CD4-positive, CD25-positive, alpha-beta regulatory T cell (primary cell): ENCODE results near the gene DUSP8. TPM values are rescaled to one million over a fixed set of nuclear protein-coding genes. Genes with fewer than 3 reads are reported as not detected.
A peak's percentile ranks its signal among the peaks of the same experiment; 100 is the strongest.

Source experiments
- ATAC-seq, 2 donors: fragments of 150-1000 bp; cut with Tn5 transposase; one replicate each; pipeline ENCODE4 v1.10.0; 2021; ENCODE audit warnings: low read depth in 2 of 2, moderate number of reproducible peaks in 2 of 2, moderate library complexity in 1 of 2
- DNase-seq, 3 donors: peaks; one replicate each; pipeline versions ENCODE4 v3.0.0 to v3.0.0-alpha.2; 2012 to 2022; ENCODE audit warnings: mixed read lengths in 1 of 3
- H3K27ac ChIP-seq: one replicate; pipeline ENCODE4 v1.7.0; 2013; ENCODE audit warnings: mild to moderate bottlenecking, low read length; ENCODE audit not compliant: insufficient read depth, poor library complexity, severe bottlenecking
- H3K27me3 ChIP-seq: one replicate; pipeline ENCODE4 v1.7.0; 2013; ENCODE audit warnings: low read length; ENCODE audit not compliant: control insufficient read depth, insufficient read depth
- H3K36me3 ChIP-seq: one replicate; pipeline ENCODE4 v1.7.0; 2013; ENCODE audit warnings: mild to moderate bottlenecking, low read length, moderate library complexity; ENCODE audit not compliant: control insufficient read depth, insufficient read depth
- H3K4me1 ChIP-seq: 2 replicates; pipeline ENCODE4 v1.7.0; 2013; ENCODE audit warnings: mild to moderate bottlenecking, low read length; ENCODE audit not compliant: insufficient read depth, control insufficient read depth, poor library complexity, severe bottlenecking
- H3K4me3 ChIP-seq: one replicate; pipeline ENCODE4 v1.7.0; 2013; ENCODE audit warnings: low read depth, mild to moderate bottlenecking, low read length, moderate library complexity
- H3K9me3 ChIP-seq, 2 experiments: 1 replicate in 1 of 2; 2 replicates in 1 of 2; pipeline ENCODE4 v1.7.0; 2013; ENCODE audit warnings: low read length in 2 of 2, mild to moderate bottlenecking in 1 of 2, moderate library complexity in 1 of 2; ENCODE audit not compliant: control insufficient read depth in 2 of 2
- H3K27ac Mint-ChIP-seq, 3 donors: one replicate each; pipeline ENCODE4 v1.8.0; 2020 to 2022; ENCODE audit warnings: mild to moderate bottlenecking in 3 of 3, mixed read lengths in 3 of 3, moderate library complexity in 2 of 3
- H3K27me3 Mint-ChIP-seq: one replicate; pipeline ENCODE4 v1.8.0; 2022; ENCODE audit warnings: mild to moderate bottlenecking, mixed read lengths
- H3K36me3 Mint-ChIP-seq: one replicate; pipeline ENCODE4 v1.8.0; 2020; ENCODE audit warnings: mixed read lengths
- H3K4me1 Mint-ChIP-seq, 4 donors: one replicate each; pipeline ENCODE4 v1.8.0; 2020 to 2022; ENCODE audit warnings: mixed read lengths in 4 of 4, mild to moderate bottlenecking in 1 of 4
- H3K4me3 Mint-ChIP-seq, 4 donors: one replicate each; pipeline ENCODE4 v1.8.0; 2020 to 2022; ENCODE audit warnings: mild to moderate bottlenecking in 4 of 4, mixed read lengths in 4 of 4, moderate library complexity in 3 of 4
- H3K9me3 Mint-ChIP-seq, 7 donors: one replicate each; pipeline ENCODE4 v1.8.0; 2020 to 2022; ENCODE audit warnings: mixed read lengths in 7 of 7, mild to moderate bottlenecking in 3 of 7, moderate library complexity in 2 of 7
- polyA plus RNA-seq, 4 donors: library from polyadenylated mRNA; unstranded; fragments of 300-500 nt; fragmentation: Illumina TruSeq; gene quantifications; one replicate each; pipeline ENCODE4 v1.2.3, GENCODE V29; 2021
- total RNA-seq: library from RNA; stranded (reverse); gene quantifications from one replicate; pipeline ENCODE4 v1.2.3, GENCODE V29; 2022

Gene DUSP8
- total and polyA plus RNA-seq, 5 donors from 2014 or later: 0.05 to 71.7 (median 0.08) TPM

DNA sequence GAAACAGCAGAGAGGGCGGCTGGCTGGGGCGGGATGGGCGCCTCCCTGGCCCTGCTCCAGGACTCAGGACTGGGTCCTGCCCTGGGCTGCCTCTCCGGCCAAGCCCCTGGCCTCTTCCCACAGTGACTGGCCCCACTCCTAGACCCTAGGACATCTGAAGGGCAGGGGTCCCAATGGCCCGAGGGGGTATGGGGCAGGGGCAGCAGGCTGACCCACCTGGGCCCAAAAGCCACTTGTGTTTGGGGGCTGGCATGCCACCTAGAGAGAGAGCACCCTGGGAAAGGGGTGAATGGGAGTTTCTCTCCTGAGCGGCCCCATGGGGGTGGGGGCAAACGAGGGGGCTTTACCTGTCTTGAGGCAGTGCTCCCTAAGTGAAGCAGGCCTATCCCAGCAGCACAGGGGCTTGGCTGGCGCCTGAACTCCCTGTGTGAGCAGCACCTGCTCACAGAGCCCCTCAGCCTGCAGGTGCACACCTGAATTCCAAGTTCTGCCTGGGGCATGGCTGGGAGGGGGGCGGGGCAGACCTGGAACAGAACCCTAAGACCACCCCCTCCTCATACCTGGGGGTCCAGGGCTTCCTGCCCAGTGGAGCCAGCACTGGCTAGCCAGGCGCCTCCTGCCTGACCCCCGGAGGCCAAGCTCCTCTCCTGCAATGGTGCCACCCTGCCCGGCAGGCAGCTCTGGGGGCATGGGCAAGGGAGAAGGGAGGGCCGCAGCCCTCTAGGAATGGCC, 16.9 kb downstream of the DUSP8 start:
- H3K9me3 ChIP-seq: no peaks in the 10 kb centered on the region
- no peaks in the 10 kb centered on the region for H3K36me3 Mint-ChIP-seq
- no peaks in the 10 kb centered on the region for H3K27me3 ChIP-seq
- H3K9me3 Mint-ChIP-seq: peaks cover 0 to 2% (median 0%) of the 10 kb centered on the region in 7 donors
- H3K4me3 ChIP-seq: no peak overlapping the region
- H3K4me3 Mint-ChIP-seq: no peak overlapping the region
- no peak for ATAC-seq
- no peak overlapping the region for H3K27ac ChIP-seq
- no peak for DNase-seq
- no peak overlapping the region for H3K27ac Mint-ChIP-seq
- no peaks in the 10 kb centered on the region for H3K36me3 ChIP-seq
- no peaks in the 10 kb centered on the region for H3K4me1 Mint-ChIP-seq
- peaks cover 11% of the 10 kb centered on the region for H3K27me3 Mint-ChIP-seq
- H3K4me1 ChIP-seq: no peaks in the 10 kb centered on the region

DNA sequence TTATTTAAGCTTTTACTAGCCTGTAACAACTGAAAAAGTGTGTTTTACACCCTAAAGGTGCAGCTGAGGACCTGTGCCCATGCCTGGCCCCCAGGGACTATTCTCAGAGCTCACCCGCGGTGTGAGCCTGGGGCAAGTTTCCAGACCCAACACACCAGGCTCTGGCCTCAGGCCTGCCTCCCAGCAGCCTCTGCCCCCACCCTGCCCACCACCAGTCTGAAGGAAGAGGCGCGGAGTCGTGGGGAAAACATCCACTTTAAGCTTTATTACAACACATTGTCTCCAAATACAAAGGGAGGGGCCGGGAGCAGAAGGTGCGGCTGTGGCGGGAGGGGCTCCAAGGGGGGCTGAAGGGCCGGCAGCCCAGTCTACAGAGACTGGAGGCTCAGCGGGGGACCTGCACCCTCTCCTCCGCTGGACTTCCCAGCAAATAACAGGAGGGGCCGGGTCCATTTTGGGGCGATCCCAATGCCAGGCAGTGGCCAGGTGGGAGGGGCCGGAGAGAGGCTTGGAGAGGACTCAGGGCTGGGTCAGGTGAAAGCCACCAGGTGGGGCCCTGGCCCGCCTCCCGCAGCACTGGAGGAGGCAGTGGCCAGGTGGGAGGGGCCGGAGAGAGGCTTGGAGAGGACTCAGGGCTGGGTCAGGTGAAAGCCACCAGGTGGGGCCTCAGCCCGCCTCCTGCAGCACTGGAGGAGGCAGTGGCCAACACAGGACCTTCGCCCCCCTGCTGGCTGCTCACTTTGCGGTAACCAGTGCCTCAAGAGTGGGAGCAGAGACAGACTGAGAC, 18.1 kb downstream of the DUSP8 start:
- ATAC-seq: no peak
- H3K4me3 Mint-ChIP-seq: no peak overlapping the region
- H3K36me3 ChIP-seq: no peaks in the 10 kb centered on the region

DNA sequence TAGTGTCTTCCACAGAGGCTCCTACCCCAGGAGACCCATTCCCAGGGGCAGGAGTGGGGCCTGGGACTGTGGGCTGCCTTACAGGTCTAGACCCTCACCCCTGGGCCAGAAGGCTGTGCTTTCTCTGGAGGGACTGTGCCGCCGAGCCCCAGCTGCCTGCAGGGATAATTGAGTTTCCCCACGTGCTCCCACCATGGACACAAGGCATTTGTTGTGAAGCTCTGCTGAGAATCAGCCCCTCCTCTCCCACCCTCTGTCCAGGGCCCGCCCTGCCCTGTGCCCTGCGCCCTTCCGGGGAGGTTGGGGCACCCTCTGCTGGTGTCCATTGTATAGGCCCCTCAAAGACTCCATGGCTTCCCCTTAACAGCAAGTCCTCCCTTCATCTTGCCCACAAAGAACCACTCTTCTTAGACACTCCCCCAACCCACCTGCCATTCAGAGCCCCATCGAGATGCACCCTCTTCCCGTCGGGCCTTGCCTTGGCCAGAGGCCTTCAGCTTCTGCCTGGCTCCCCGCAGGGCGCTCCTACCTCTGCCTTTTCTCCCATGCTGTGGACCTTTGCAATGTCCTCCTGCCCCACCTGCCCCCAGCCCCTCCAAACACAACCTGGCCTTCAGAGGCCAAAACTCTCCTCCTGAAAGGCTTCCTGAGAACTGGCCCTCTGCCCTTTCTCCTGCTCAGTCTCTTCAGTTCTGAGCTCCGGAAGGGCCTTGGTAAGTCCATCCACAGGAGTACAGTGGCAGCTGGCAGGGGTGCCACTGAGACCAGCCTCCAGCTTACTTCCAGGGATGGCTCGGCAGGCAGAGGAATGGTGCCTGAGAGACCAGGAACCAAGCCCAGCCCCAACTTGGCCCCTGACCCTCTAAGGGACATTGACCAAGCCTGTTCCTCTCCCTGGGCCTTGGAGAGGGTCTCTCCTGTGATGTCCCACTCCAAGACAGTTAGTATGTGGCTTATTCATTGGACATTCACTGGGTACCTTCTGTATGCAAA, 22.4 kb downstream of the DUSP8 start:
- DNase-seq: no peak
- Mint-ChIP-seq H3K4me1 (peaks cover 0 to 12% (median 0%) of the 10 kb centered on the region in 4 donors), H3K4me3 (peak overlapping the region in 3 of 4 donors; percentile 9 to 32 (median 13)), H3K27me3 (peaks cover 44% of the 10 kb centered on the region), H3K36me3 (no peaks in the 10 kb centered on the region), H3K9me3 (peaks cover 0 to 2% (median 0%) of the 10 kb centered on the region in 7 donors), H3K27ac (no peak overlapping the region)
- Histone ChIP-seq H3K36me3 (no peaks in the 10 kb centered on the region), H3K9me3 (no peaks in the 10 kb centered on the region), H3K4me3 (no peak overlapping the region), H3K27me3 (no peaks in the 10 kb centered on the region), H3K4me1 (peaks cover 25% of the 10 kb centered on the region), H3K27ac (no peak overlapping the region)
- no peak for ATAC-seq

More for the DNA sequence above, 18.1 kb downstream of the DUSP8 start:
- H3K27ac ChIP-seq: no peak overlapping the region
- H3K4me1 Mint-ChIP-seq: no peaks in the 10 kb centered on the region
- no peak overlapping the region for H3K27ac Mint-ChIP-seq
- no peaks in the 10 kb centered on the region for H3K9me3 ChIP-seq
- H3K27me3 ChIP-seq: no peaks in the 10 kb centered on the region
- peaks cover 22% of the 10 kb centered on the region for H3K27me3 Mint-ChIP-seq
- no peaks in the 10 kb centered on the region for H3K4me1 ChIP-seq
- DNase-seq: no peak
- H3K36me3 Mint-ChIP-seq: no peaks in the 10 kb centered on the region
- no peak overlapping the region for H3K4me3 ChIP-seq
- H3K9me3 Mint-ChIP-seq: peaks cover 0 to 2% (median 0%) of the 10 kb centered on the region in 7 donors

DNA sequence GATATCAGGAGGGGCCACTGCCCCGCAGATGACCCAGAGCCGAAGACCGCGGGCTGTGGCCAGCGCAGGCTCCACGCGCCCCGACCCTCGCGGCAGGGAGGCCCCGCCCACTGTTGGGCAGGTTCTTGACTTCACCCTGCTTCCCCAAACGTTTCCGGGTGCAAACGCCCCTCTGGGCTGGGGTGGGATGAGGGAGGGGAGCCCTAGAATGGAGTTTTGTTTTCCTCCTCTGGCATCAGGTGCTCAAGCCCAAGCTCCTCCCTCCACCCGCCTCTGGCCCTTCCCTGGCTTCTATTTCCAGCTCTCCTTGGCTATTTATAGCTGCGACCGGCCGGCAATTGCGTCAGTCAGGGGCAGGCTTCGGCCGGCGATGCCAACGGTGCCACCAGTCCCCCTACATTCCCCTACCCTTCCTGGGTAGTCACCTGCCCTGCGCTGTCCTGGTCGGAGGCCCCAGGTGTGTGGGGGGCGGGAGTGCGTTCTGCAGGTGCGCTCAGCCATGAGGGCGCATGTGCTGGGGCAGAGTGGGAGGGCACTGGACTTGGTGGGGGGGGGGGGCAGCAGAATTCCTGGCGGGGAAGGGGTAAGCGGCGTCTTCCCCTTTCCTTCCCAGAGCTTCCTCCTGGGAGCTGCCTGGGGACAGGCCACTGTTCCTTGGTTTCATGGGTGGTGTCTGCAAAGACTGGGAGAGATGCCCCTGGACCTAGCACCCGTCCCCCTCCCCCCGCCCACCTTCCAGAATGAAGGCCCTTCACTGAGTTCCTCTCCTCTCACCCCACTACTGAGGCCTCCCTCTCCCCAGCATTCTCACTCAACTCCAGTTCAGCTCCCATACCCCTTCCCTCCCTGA, 23.6 kb downstream of the DUSP8 start:
- no peaks in the 10 kb centered on the region for H3K27me3 ChIP-seq
- H3K27ac ChIP-seq: no peak overlapping the region
- Mint-ChIP-seq H3K4me1 (peaks cover 0 to 12% (median 0%) of the 10 kb centered on the region in 4 donors), H3K36me3 (no peaks in the 10 kb centered on the region), H3K4me3 (peak overlapping the region in 1 of 4 donors; percentile 31), H3K27ac (no peak overlapping the region), H3K9me3 (peaks cover 0 to 1% (median 0%) of the 10 kb centered on the region in 7 donors), H3K27me3 (peaks cover 45% of the 10 kb centered on the region)
- DNase-seq (no peak), ATAC-seq (no peak)
- H3K4me3 ChIP-seq: no peak overlapping the region
- H3K36me3 ChIP-seq: no peaks in the 10 kb centered on the region
- no peaks in the 10 kb centered on the region for H3K9me3 ChIP-seq
- H3K4me1 ChIP-seq: peaks cover 25% of the 10 kb centered on the region

DNA sequence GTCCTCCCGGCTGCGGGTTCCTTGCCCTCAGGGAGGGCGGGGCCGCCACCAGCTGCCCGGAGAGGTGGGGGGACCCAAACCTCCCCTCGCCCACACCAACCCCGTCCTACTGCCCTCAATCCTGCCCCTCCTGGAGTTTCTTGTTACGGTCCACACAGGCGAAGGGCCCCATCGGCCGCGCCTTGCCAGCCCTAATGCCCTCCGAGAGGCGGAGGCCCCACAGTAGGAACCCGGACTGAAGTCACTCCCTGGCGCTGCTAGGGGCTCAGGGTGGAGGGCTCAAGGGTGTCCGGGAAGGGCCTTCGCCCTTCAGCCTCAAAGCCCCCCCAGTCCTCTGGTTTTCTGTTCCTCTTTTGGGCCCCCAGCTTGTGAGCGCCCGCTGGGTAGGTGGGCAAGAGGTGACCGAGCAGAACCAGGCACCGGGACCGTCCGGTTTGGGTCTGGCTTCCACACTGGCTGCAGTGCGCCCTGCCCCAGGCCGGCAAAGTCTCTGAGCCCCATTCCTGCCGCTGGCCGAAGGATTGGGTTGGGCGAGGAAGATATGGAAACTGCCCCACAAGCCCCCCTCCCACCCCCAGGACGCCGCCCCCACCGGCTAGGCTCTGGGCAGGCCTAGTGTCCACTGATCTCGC, 24.5 kb downstream of the DUSP8 start:
- H3K4me1 ChIP-seq: peaks cover 25% of the 10 kb centered on the region
- Mint-ChIP-seq H3K4me3 (peak overlapping the region in 2 of 4 donors; percentile 48 to 57), H3K9me3 (peaks cover 0 to 1% (median 0%) of the 10 kb centered on the region in 7 donors), H3K4me1 (peaks cover 0 to 12% (median 0%) of the 10 kb centered on the region in 4 donors), H3K36me3 (no peaks in the 10 kb centered on the region), H3K27me3 (peaks cover 42% of the 10 kb centered on the region), H3K27ac (no peak overlapping the region)
- ATAC-seq (no peak), DNase-seq (no peak)
- no peaks in the 10 kb centered on the region for H3K27me3 ChIP-seq
- H3K36me3 ChIP-seq: no peaks in the 10 kb centered on the region
- no peaks in the 10 kb centered on the region for H3K9me3 ChIP-seq
- no peak overlapping the region for H3K27ac ChIP-seq
- no peak overlapping the region for H3K4me3 ChIP-seq

- ATAC-seq: peak; percentile 43 to 59
- H3K27me3 ChIP-seq: no peaks in the 10 kb centered on the region
Observed at GRCh38 chr11:1546536-1547466, 25.3 kb downstream of the DUSP8 start.

More at GRCh38 chr11:1546536-1547466, 25.3 kb downstream of the DUSP8 start:
- H3K36me3 Mint-ChIP-seq: no peaks in the 10 kb centered on the region
- H3K4me3 Mint-ChIP-seq: no peak overlapping the region
- Histone ChIP-seq H3K27ac (no peak overlapping the region), H3K4me3 (no peak overlapping the region), H3K36me3 (no peaks in the 10 kb centered on the region), H3K4me1 (peaks cover 25% of the 10 kb centered on the region), H3K9me3 (no peaks in the 10 kb centered on the region)
- DNase-seq: peak in 2 of 3 donors; percentile 29 to 56
- H3K27me3 Mint-ChIP-seq: peaks cover 42% of the 10 kb centered on the region
- H3K9me3 Mint-ChIP-seq: peaks cover 0 to 1% (median 0%) of the 10 kb centered on the region in 7 donors
- H3K27ac Mint-ChIP-seq: no peak overlapping the region
- peaks cover 0 to 12% (median 0%) of the 10 kb centered on the region in 4 donors for H3K4me1 Mint-ChIP-seq
